ENCODE results near the gene SORBS1. TPM values are rescaled to one million over a fixed set of nuclear protein-coding genes. Genes with fewer than 3 reads are reported as not detected.

SORBS1 gene
- total RNA-seq, 2 donors from 2014 or later: 16.7 to 17.9 TPM

GRCh38 chr10:95504246-95504691, 56.9 kb downstream of the SORBS1 start:
- no peak overlapping the region for H3K27ac ChIP-seq (ENCODE audit: low read depth, low read length)
- no peaks in the 10 kb centered on the region for H3K9me3 ChIP-seq (ENCODE audit: control insufficient read depth, low read length)
- no peaks in the 10 kb centered on the region for H3K36me3 ChIP-seq (ENCODE audit: control insufficient read depth, insufficient read depth, low read length)
- H3K4me3 Mint-ChIP-seq: no peak overlapping the region
- H3K9ac ChIP-seq (ENCODE audit: extremely low read depth, low read length, poor library complexity, severe bottlenecking): no peak overlapping the region
- no peaks in the 10 kb centered on the region for H3K27me3 ChIP-seq (ENCODE audit: control insufficient read depth, insufficient read depth, low read length, poor library complexity, severe bottlenecking)
- peaks cover 43% of the 10 kb centered on the region for H3K4me1 Mint-ChIP-seq
- H3K27me3 Mint-ChIP-seq (ENCODE audit: insufficient read depth): no peaks in the 10 kb centered on the region
- H3K36me3 Mint-ChIP-seq (ENCODE audit: low read depth): no peaks in the 10 kb centered on the region
- TF ChIP-seq CTCF (conservative IDR thresholded peaks at IDR 0.05): no peak
- no peak overlapping the region for H3K27ac Mint-ChIP-seq
- DNase-seq: no peak
- 92 to 100% methylated on average over 3 to 4 of the region's 4 CpGs for WGBS, 2 experiments (ENCODE audit: insufficient coverage in 1 of 2, insufficient read length in 1 of 2)
- no peaks in the 10 kb centered on the region for H3K9me3 Mint-ChIP-seq
- H3K4me1 ChIP-seq (ENCODE audit: control insufficient read depth, insufficient read depth, low read length): peaks cover 5% of the 10 kb centered on the region
- no peak overlapping the region for H3K4me3 ChIP-seq (ENCODE audit: low read length)

GRCh38 chr10:95503526-95503925, 57.6 kb downstream of the SORBS1 start:
- no peak for DNase-seq
- no peaks in the 10 kb centered on the region for H3K36me3 ChIP-seq (ENCODE audit: control insufficient read depth, insufficient read depth, low read length)
- Mint-ChIP-seq H3K27me3 (ENCODE audit: insufficient read depth) (no peaks in the 10 kb centered on the region), H3K9me3 (no peaks in the 10 kb centered on the region), H3K4me3 (no peak overlapping the region), H3K36me3 (ENCODE audit: low read depth) (no peaks in the 10 kb centered on the region), H3K27ac (no peak overlapping the region), H3K4me1 (peaks cover 36% of the 10 kb centered on the region)
- TF ChIP-seq CTCF (conservative IDR thresholded peaks at IDR 0.05): no peak
- no peak overlapping the region for H3K4me3 ChIP-seq (ENCODE audit: low read length)
- 92 to 100% methylated on average over 3 of the region's 3 CpGs for WGBS, 2 experiments (ENCODE audit: insufficient coverage in 1 of 2, insufficient read length in 1 of 2)
- H3K27me3 ChIP-seq (ENCODE audit: control insufficient read depth, insufficient read depth, low read length, poor library complexity, severe bottlenecking): no peaks in the 10 kb centered on the region
- no peak overlapping the region for H3K9ac ChIP-seq (ENCODE audit: extremely low read depth, low read length, poor library complexity, severe bottlenecking)
- peaks cover 5% of the 10 kb centered on the region for H3K4me1 ChIP-seq (ENCODE audit: control insufficient read depth, insufficient read depth, low read length)
- no peak overlapping the region for H3K27ac ChIP-seq (ENCODE audit: low read depth, low read length)
- no peaks in the 10 kb centered on the region for H3K9me3 ChIP-seq (ENCODE audit: control insufficient read depth, low read length)

GRCh38 chr10:95503001-95503400, 58.2 kb downstream of the SORBS1 start:
- H3K4me1 Mint-ChIP-seq: peaks cover 32% of the 10 kb centered on the region
- H3K4me3 Mint-ChIP-seq: no peak overlapping the region
- no peaks in the 10 kb centered on the region for H3K9me3 Mint-ChIP-seq
- no peak for TF ChIP-seq CTCF (conservative IDR thresholded peaks at IDR 0.05)
- Histone ChIP-seq H3K36me3 (ENCODE audit: control insufficient read depth, insufficient read depth, low read length) (no peaks in the 10 kb centered on the region), H3K27me3 (ENCODE audit: control insufficient read depth, insufficient read depth, low read length, poor library complexity, severe bottlenecking) (no peaks in the 10 kb centered on the region), H3K9ac (ENCODE audit: extremely low read depth, low read length, poor library complexity, severe bottlenecking) (no peak overlapping the region), H3K9me3 (ENCODE audit: control insufficient read depth, low read length) (no peaks in the 10 kb centered on the region), H3K4me1 (ENCODE audit: control insufficient read depth, insufficient read depth, low read length) (peaks cover 5% of the 10 kb centered on the region), H3K27ac (ENCODE audit: low read depth, low read length) (no peak overlapping the region), H3K4me3 (ENCODE audit: low read length) (no peak overlapping the region)
- no peaks in the 10 kb centered on the region for H3K36me3 Mint-ChIP-seq (ENCODE audit: low read depth)
- no peaks in the 10 kb centered on the region for H3K27me3 Mint-ChIP-seq (ENCODE audit: insufficient read depth)
- H3K27ac Mint-ChIP-seq: no peak overlapping the region
- no peak for DNase-seq

Measured in endodermal cell (in vitro differentiated cells).